ENCODE results near the gene TYMP.

DNA sequence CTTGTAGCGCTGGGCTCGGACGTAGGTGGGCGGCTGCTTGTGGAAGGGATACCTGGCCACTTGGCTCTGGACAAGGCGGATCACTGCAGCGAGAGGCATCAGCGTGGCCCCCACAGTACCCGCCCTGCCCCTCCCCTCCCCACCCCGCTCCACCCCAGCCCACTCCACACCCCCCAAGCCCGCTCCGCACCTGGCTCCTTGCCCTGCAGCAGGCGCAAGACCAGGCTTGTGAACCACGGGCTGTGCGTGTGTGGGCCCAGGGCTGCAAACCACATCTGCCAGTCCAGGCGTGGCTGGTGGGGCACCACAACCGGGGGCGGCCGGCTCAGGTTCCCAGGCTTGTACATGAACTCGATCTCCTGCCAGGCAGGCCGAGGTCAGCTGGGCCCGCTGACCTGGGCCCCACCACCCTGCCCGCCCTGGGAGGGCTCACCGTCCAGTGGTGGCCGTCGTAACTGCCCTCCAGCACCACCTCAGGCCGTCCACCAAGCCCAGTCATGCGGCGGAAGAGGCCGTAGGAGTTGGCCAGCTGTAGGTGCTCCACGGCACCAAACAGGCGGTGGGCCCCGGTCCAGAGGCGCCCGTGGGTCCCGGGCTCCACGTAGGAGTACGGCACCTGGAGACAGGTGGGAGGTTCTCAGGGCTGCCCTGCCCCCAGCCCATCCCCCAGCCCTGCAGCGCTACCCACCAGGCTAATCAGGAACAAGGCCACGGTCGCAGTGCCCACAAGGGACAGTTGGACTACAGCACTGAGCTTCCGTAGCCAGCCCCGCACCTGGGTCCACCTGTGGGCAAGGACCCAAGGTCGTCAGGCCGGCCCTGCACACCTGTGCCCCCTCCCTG lies 25.2 kb downstream of the TYMP start:
- TF ChIP-seq, protein P1, sequence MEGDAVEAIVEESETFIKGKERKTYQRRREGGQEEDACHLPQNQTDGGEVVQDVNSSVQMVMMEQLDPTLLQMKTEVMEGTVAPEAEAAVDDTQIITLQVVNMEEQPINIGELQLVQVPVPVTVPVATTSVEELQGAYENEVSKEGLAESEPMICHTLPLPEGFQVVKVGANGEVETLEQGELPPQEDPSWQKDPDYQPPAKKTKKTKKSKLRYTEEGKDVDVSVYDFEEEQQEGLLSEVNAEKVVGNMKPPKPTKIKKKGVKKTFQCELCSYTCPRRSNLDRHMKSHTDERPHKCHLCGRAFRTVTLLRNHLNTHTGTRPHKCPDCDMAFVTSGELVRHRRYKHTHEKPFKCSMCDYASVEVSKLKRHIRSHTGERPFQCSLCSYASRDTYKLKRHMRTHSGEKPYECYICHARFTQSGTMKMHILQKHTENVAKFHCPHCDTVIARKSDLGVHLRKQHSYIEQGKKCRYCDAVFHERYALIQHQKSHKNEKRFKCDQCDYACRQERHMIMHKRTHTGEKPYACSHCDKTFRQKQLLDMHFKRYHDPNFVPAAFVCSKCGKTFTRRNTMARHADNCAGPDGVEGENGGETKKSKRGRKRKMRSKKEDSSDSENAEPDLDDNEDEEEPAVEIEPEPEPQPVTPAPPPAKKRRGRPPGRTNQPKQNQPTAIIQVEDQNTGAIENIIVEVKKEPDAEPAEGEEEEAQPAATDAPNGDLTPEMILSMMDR (IDR thresholded peaks at IDR 0.05; ENCODE audit: poor library complexity) = no peak
- TF ChIP-seq EZH2phosphoT487 (IDR thresholded peaks at IDR 0.05; ENCODE audit: low read depth, severe bottlenecking, unreplicated experiment) (no peak), EZH2 (IDR thresholded peaks at IDR 0.05; ENCODE audit: borderline replicate concordance) (no peak)

Data from hepatocyte (in vitro differentiated cells).